Pancreas (tissue), 10 donors: ENCODE results near the gene RGS2. TPM values are rescaled to one million over a fixed set of nuclear protein-coding genes. Genes with fewer than 3 reads are reported as not detected.

Experiments
- ATAC-seq, 4 donors: fragments of 200-7000 bp; cut with Tn5 transposase; one replicate each; pipeline versions ENCODE4 v1.8.0 to v1.9.1; 2020; ENCODE audit warnings: mild to moderate bottlenecking in 4 of 4, moderate library complexity in 4 of 4
- DNase-seq, 6 donors: peaks; one replicate each; pipeline ENCODE4 v3.0.0-alpha.2; 2020
- FAIRE-seq: peaks from 2 replicates; lab custom pipeline; 2012; peaks lifted over from hg19 to GRCh38; lab: Jason Lieb, UNC
- H3K27ac ChIP-seq, 4 donors: fragments of 200-600 bp; sonication (generic); 1 replicate in 3 of 4; 2 replicates in 1 of 4; pipeline versions ENCODE4 v1.5.0 to v1.8.0; 2020
- H3K27me3 ChIP-seq, 4 donors: fragments of 200-600 bp; one replicate each; pipeline ENCODE4 v1.8.0; 2021
- H3K36me3 ChIP-seq, 3 donors: fragments of 200-600 bp; sonication (generic) in 1 of 3; one replicate each; pipeline versions ENCODE4 v1.5.0 to v1.8.0; 2020 to 2021
- H3K4me1 ChIP-seq, 3 donors: fragments of 200-600 bp; one replicate each; pipeline ENCODE4 v1.8.0; 2021
- H3K4me3 ChIP-seq, 4 donors: fragments of 200-600 bp; sonication (generic) in 2 of 4; one replicate each; pipeline versions ENCODE4 v1.5.0 to v1.8.0; 2020 to 2021
- H3K9me3 ChIP-seq, 4 donors: fragments of 200-600 bp; one replicate each; pipeline ENCODE4 v1.8.0; 2021
- WGBS, 2 donors: extraction: QIAGEN DNeasy Blood & Tissue Kit; methylation state at CpG; one replicate each; pipeline ENCODE4 v1.1.7; 2013; 5-methylcytosine and 5-hydroxymethylcytosine counted together
- intact Hi-C, 3 donors: fragments of 100-400 bp; cut with DNase I; formaldehyde crosslinking; loops; one replicate each; pipeline versions ENCODE4 v1.11.1 to v1.14.2; 2022
- polyA plus RNA-seq, 2 donors: library from polyadenylated mRNA; stranded (reverse); fragments of 200-250 nt; gene quantifications; one replicate each; pipeline ENCODE4 v1.2.3, GENCODE V29; 2013
- total RNA-seq, 6 donors: library from RNA; stranded (reverse); fragmentation: NEBNext Ultra II Directional in 4 of 6; extraction: Animal tissue kit (Norgen Biotek cat#: 25700) in 4 of 6; gene quantifications; one replicate each; pipeline versions ENCODE4 v1.2.1 to v1.2.4, GENCODE V29; 2021 to 2023
- TF ChIP-seq, protein P1 (sequence below), 4 donors: fragments of 200-600 bp; sonication (generic) in 3 of 4; IDR thresholded peaks; one replicate each; pipeline versions ENCODE4 v1.5.0 to v1.8.0; 2021; ENCODE audit warnings: antibody characterized with exemption in 4 of 4
- donor health status: healthy with polysubstance abuse.
- donor health status: DM: no; HTN: no; CAD: no; lungs with moderate emphysema.
- donor health status: DM: no; HTN: no; CAD: no.
- donor health status: control.
- donor health status: control.
- donor health status: Bipolar disorder and iron deficiency.
- donor health status: DM: yes; HTN: yes; CAD: no.
- donor health status: DM: no; HTN: no; CAD: no.
- donor health status: DM: no; HTN: no; CAD: no.
- donor health status: DM: yes; HTN: yes; CAD: no.

Gene RGS2
- total and polyA plus RNA-seq, 8 donors: 9.2 to 534 (median 57.4) TPM

DNA sequence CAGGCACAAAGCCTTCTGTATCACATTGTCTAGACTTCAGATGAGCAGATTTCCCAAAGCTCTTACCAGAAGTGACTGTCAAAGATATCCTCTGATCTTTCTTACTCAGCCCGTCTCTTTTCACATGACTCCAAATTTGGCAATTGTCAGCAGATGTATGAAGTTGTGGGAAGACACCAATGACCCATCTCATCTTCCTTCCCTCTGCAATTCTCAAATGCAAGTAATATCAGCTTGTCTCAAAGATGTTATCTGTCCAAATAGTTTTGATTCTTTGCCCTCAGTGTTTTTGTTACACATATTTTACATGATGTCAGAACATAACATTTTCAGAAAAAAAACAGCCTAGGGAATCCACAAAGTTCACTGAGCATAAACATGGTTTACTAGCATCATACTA is 45.1 kb upstream of the RGS2 start:
- H3K4me3 ChIP-seq: no peak overlapping the region
- H3K27ac ChIP-seq: no peak overlapping the region
- H3K36me3 ChIP-seq: no peaks in the 10 kb centered on the region
- DNase-seq: no peak
- no peak for ATAC-seq
- 83 to 89% methylated on average over 1 of the region's 1 CpG for WGBS, 2 donors
- intact Hi-C loops: no loop called here
- H3K4me1 ChIP-seq: no peaks in the 10 kb centered on the region
- H3K9me3 ChIP-seq: no peaks in the 10 kb centered on the region
- no peak for FAIRE-seq
- TF ChIP-seq, protein P1, sequence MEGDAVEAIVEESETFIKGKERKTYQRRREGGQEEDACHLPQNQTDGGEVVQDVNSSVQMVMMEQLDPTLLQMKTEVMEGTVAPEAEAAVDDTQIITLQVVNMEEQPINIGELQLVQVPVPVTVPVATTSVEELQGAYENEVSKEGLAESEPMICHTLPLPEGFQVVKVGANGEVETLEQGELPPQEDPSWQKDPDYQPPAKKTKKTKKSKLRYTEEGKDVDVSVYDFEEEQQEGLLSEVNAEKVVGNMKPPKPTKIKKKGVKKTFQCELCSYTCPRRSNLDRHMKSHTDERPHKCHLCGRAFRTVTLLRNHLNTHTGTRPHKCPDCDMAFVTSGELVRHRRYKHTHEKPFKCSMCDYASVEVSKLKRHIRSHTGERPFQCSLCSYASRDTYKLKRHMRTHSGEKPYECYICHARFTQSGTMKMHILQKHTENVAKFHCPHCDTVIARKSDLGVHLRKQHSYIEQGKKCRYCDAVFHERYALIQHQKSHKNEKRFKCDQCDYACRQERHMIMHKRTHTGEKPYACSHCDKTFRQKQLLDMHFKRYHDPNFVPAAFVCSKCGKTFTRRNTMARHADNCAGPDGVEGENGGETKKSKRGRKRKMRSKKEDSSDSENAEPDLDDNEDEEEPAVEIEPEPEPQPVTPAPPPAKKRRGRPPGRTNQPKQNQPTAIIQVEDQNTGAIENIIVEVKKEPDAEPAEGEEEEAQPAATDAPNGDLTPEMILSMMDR (IDR thresholded peaks at IDR 0.05): no peak
- H3K27me3 ChIP-seq: no peaks in the 10 kb centered on the region

DNA sequence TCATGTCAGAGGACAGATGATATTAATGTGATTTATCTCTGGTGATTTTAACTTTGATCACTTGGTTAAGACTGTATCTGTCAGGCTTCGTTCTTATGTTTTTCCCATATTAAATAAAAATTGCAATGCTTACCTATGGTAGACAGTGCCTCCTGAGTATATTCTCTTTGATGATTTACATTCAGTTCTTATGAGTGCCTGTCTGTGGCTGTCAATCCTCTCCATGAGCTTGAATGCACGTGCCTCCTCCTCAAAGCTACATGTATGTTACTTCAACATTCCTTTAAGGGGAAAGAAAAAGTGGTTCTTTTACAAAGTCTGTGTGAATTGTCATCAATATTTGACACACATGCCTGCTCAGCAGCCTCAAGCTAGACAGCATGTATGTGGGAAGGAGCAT is 44.2 kb upstream of the RGS2 start:
- H3K4me1 ChIP-seq: no peaks in the 10 kb centered on the region
- H3K4me3 ChIP-seq: no peak overlapping the region
- H3K27ac ChIP-seq: no peak overlapping the region
- DNase-seq (no peak), ATAC-seq (no peak), FAIRE-seq (no peak)
- H3K27me3 ChIP-seq: no peaks in the 10 kb centered on the region
- H3K9me3 ChIP-seq: no peaks in the 10 kb centered on the region
- no peaks in the 10 kb centered on the region for H3K36me3 ChIP-seq
- intact Hi-C loops: no loop called here
- TF ChIP-seq, protein P1 (IDR thresholded peaks at IDR 0.05): no peak
- 75 to 83% methylated on average over 2 of the region's 2 CpGs for WGBS, 2 donors

DNA sequence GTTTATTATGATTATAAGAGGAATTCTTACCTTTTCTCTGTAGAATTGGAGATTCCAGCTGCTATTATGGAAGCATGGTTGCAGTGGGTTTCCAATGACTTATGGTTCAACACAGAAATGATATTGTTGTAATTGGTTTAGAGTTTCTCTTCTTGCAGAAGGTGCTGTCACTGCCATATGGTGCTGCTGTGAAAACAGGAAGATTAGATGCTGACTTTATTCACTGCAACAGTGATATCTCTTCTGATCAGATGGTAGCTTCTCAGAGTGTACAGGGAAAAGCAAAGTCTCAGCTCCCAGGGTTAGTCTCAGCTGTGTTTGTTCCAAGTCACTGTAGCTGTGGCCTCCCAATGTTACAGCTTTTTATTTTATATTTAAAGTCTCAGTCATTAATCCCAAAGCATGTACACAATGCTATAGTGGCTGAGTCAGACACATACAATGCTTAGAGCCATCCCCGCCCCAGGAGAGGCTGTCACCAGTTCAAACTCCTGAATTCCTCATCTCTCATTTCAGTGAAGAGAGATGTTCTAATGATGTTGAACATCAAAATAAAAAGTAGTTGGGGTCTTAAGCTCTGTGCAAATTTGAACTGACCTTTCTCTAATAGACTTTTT is 42.7 kb upstream of the RGS2 start:
- H3K4me3 ChIP-seq: no peak overlapping the region
- intact Hi-C loops: no loop called here
- TF ChIP-seq, protein P1 (IDR thresholded peaks at IDR 0.05): no peak
- no peak for DNase-seq
- ATAC-seq: no peak
- H3K36me3 ChIP-seq: no peaks in the 10 kb centered on the region
- H3K4me1 ChIP-seq: no peaks in the 10 kb centered on the region
- no peak overlapping the region for H3K27ac ChIP-seq
- WGBS, 2 donors: 94 to 100% methylated on average over 1 of the region's 1 CpG
- no peak for FAIRE-seq
- H3K9me3 ChIP-seq: no peaks in the 10 kb centered on the region
- H3K27me3 ChIP-seq: no peaks in the 10 kb centered on the region

DNA sequence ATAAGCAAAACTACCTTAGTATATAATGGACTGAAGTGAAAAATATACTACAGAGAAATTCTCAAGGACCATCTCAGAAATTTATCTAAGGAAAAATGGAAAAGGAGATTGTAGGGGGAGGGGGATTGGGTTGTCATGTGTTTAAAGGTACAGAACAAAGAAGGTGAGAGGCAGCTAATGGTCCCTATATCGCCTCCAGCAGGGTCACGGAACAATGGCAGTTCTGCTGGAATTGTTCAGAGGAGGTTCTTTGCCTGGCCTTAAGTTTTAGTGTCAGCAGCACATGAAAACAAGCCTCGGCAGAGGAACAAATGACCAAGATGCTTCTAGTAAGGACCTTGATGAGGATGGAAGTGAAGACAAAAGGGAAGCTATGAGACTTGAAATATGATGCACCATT is 42.0 kb upstream of the RGS2 start:
- FAIRE-seq: no peak
- Histone ChIP-seq H3K27ac (no peak overlapping the region), H3K27me3 (no peaks in the 10 kb centered on the region), H3K4me1 (no peaks in the 10 kb centered on the region), H3K4me3 (no peak overlapping the region), H3K9me3 (no peaks in the 10 kb centered on the region), H3K36me3 (no peaks in the 10 kb centered on the region)
- intact Hi-C loops: no loop called here
- no peak for DNase-seq
- TF ChIP-seq, protein P1 (IDR thresholded peaks at IDR 0.05): no peak
- WGBS, 2 donors: 75 to 82% methylated on average over 3 of the region's 3 CpGs
- no peak for ATAC-seq

DNA sequence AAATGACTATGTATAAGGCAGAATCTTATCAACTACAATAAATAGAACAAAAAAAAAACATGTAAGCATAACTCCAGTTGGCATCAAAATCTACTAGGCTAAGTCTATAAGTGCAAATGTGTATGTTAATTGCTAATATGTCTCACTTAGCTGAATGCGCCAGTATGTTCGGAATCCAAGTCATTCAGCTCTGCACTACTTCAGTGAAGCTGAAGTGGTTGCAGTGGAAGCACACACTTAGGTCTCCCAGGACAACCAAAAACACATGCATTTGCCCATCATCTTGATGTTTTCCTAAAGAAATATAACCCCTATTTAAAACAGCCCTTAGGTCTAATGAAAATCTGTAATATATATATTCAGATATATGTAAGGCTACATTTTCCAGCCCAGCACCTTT is 41.0 kb upstream of the RGS2 start:
- Histone ChIP-seq H3K4me1 (no peaks in the 10 kb centered on the region), H3K9me3 (no peaks in the 10 kb centered on the region), H3K36me3 (no peaks in the 10 kb centered on the region), H3K4me3 (no peak overlapping the region), H3K27ac (no peak overlapping the region), H3K27me3 (no peaks in the 10 kb centered on the region)
- WGBS, 2 donors: 89 to 91% methylated on average over 2 of the region's 2 CpGs
- FAIRE-seq (no peak), DNase-seq (no peak), ATAC-seq (no peak)
- TF ChIP-seq, protein P1 (IDR thresholded peaks at IDR 0.05): no peak
- intact Hi-C loops: no loop called here
